Suprapubic skin (tissue), 4 donors: ENCODE data around the gene VAV2. TPM values are rescaled to one million over a fixed set of nuclear protein-coding genes. Genes with fewer than 3 reads are reported as not detected.

Experiments used
- DNase-seq, 2 donors: peaks; one replicate each; pipeline ENCODE4 v3.0.0-alpha.2; 2019; ENCODE audit warnings: low spot score in 2 of 2
- H3K27ac ChIP-seq: fragments of 200-600 bp; sonication (generic); one replicate; pipeline ENCODE4 v1.5.1; 2019
- H3K27me3 ChIP-seq: fragments of 200-600 bp; sonication (generic); one replicate; pipeline ENCODE4 v1.5.1; 2019
- H3K36me3 ChIP-seq: fragments of 200-600 bp; sonication (generic); one replicate; pipeline ENCODE4 v1.5.1; 2019
- H3K4me1 ChIP-seq: fragments of 200-600 bp; sonication (generic); one replicate; pipeline ENCODE4 v1.5.1; 2019
- H3K4me3 ChIP-seq: fragments of 200-600 bp; sonication (generic); one replicate; pipeline ENCODE4 v1.5.1; 2019; ENCODE audit warnings: mild to moderate bottlenecking
- H3K9me3 ChIP-seq: fragments of 200-600 bp; sonication (generic); one replicate; pipeline ENCODE4 v1.5.1; 2019
- CTCF ChIP-seq, 2 donors: fragments of 200-600 bp in 1 of 2; fragments of 450-650 bp in 1 of 2; sonication (generic) in 1 of 2; IDR thresholded peaks; one replicate each; pipeline ENCODE4 v1.5.1; 2016 to 2019; ENCODE audit warnings: antibody characterized with exemption in 2 of 2, mild to moderate bottlenecking in 1 of 2, moderate library complexity in 1 of 2
- EP300 ChIP-seq: sonication (generic); formaldehyde crosslinking; IDR thresholded peaks from one replicate; pipeline ENCODE4 v1.6.1; 2017; ENCODE audit warnings: antibody characterized with exemption
- POLR2A ChIP-seq, 2 donors: fragments of 450-650 bp; IDR thresholded peaks; one replicate each; pipeline ENCODE4 v1.6.1; 2017; ENCODE audit warnings: antibody characterized with exemption in 2 of 2, mild to moderate bottlenecking in 2 of 2, moderate library complexity in 2 of 2
- POLR2AphosphoS5 ChIP-seq, 3 donors: sonication (generic); formaldehyde crosslinking; IDR thresholded peaks; one replicate each; pipeline ENCODE4 v1.6.1; 2017; ENCODE audit warnings: antibody characterized with exemption in 3 of 3
- WGBS: methylation state at CpG from one replicate; pipeline ENCODE4 v1.1.5; 2018; 5-methylcytosine and 5-hydroxymethylcytosine counted together
- total RNA-seq, 4 donors: library from RNA; depleted of rRNA; stranded (reverse); fragments of >200 nt; gene quantifications; one replicate each; pipeline ENCODE4 v1.1.0, GENCODE V29; 2016

Gene VAV2
- total RNA-seq, 4 donors from 2014 or later: 5.2 to 10.3 (median 6.4) TPM

DNA sequence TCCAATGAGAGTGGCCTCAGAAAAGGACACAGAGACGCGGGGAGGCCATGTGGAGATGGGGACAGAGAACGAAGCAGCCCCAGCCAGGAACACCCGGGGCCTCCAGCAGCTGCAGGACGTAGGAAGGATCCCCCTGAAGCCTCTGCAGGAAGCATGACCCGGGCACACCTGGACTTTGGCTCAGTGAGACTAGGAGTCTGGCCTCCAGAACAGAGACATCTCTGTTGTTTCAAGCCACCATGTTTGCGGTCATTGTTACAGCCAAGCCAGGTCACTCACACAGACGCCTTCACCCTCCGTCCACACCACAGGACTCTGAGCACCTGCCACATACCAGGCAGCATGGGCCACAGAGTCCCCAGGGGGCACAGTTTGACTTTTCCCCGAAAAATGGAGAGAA, 190.4 kb downstream of the VAV2 start:
- no peak for DNase-seq
- H3K9me3 ChIP-seq: no peaks in the 10 kb centered on the region
- no peak overlapping the region for H3K27ac ChIP-seq
- peaks cover 3% of the 10 kb centered on the region for H3K36me3 ChIP-seq
- 90% methylated on average over 10 of the region's 10 CpGs for WGBS
- no peak for TF ChIP-seq CTCF (IDR thresholded peaks at IDR 0.05)
- no peak for TF ChIP-seq POLR2AphosphoS5 (IDR thresholded peaks at IDR 0.05)
- no peak for TF ChIP-seq POLR2A (IDR thresholded peaks at IDR 0.05)
- no peak for TF ChIP-seq EP300
- H3K27me3 ChIP-seq: no peaks in the 10 kb centered on the region
- no peak overlapping the region for H3K4me3 ChIP-seq
- H3K4me1 ChIP-seq: peaks cover 7% of the 10 kb centered on the region

DNA sequence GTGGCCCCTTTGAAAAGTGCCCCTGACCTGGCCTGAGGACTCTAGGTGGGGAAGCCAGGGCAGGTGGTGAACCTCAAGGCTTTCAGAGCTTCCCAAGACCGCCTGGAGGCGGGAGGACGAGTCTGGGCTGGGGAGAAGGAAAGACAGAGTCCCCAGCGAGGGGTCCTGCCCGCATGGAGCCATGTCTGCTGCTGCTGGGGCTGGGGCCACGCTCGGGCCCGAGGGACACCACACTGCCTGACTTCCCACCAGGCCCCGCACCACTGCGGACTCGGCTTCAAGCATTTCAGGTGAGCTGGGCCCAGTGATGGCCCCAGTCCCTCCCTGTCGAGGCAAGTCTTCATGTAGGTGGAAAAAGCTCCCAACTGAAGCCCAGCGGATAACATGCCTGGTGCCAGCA, 191.9 kb downstream of the VAV2 start:
- peaks cover 3% of the 10 kb centered on the region for H3K36me3 ChIP-seq
- H3K4me1 ChIP-seq: peaks cover 7% of the 10 kb centered on the region
- H3K9me3 ChIP-seq: no peaks in the 10 kb centered on the region
- no peak for DNase-seq
- TF ChIP-seq POLR2AphosphoS5 (IDR thresholded peaks at IDR 0.05) (no peak), POLR2A (IDR thresholded peaks at IDR 0.05) (no peak), EP300 (no peak), CTCF (IDR thresholded peaks at IDR 0.05) (no peak)
- H3K27ac ChIP-seq: no peak overlapping the region
- 100% methylated on average over 2 of the region's 13 CpGs for WGBS
- no peak overlapping the region for H3K4me3 ChIP-seq
- no peaks in the 10 kb centered on the region for H3K27me3 ChIP-seq

GRCh38 chr9:133799716-133800115, 192.4 kb downstream of the VAV2 start:
- no peak overlapping the region for H3K4me3 ChIP-seq
- WGBS: 88% methylated on average over 14 of the region's 17 CpGs
- H3K36me3 ChIP-seq: peaks cover 3% of the 10 kb centered on the region
- no peak for TF ChIP-seq POLR2AphosphoS5 (IDR thresholded peaks at IDR 0.05)
- no peak for TF ChIP-seq EP300
- no peak for DNase-seq
- no peaks in the 10 kb centered on the region for H3K27me3 ChIP-seq
- no peak overlapping the region for H3K27ac ChIP-seq
- H3K4me1 ChIP-seq: peaks cover 7% of the 10 kb centered on the region
- H3K9me3 ChIP-seq: no peaks in the 10 kb centered on the region

DNA sequence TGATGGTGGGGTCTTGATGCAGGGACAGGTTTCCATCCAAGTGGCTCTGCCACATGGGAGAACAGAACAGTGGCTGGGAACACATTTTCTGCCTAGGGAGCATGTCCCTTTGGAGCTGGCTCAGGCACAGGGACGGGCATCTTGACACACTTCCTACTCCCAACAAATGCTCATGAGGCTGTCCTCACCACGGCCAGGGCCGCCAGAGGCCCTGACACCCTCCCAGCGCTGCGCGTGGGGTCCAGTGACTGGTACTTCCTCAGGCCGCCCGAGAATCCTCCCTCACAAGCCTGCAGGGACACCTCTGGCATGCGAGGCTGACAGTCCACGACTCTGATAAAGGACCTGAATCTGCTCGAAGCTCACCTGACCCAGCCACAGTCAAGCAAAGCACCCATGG, 193.0 kb downstream of the VAV2 start:
- Histone ChIP-seq H3K36me3 (peaks cover 3% of the 10 kb centered on the region), H3K4me1 (peaks cover 7% of the 10 kb centered on the region), H3K9me3 (no peaks in the 10 kb centered on the region), H3K27ac (no peak overlapping the region), H3K27me3 (no peaks in the 10 kb centered on the region), H3K4me3 (no peak overlapping the region)
- WGBS: 100% methylated on average over 3 of the region's 11 CpGs
- DNase-seq: no peak
- no peak for TF ChIP-seq POLR2A (IDR thresholded peaks at IDR 0.05)
- TF ChIP-seq EP300: no peak
- no peak for TF ChIP-seq CTCF (IDR thresholded peaks at IDR 0.05)
- TF ChIP-seq POLR2AphosphoS5 (IDR thresholded peaks at IDR 0.05): no peak

GRCh38 chr9:133798160-133798559, 194.0 kb downstream of the VAV2 start:
- H3K4me3 ChIP-seq: no peak overlapping the region
- DNase-seq: no peak
- H3K36me3 ChIP-seq: peaks cover 3% of the 10 kb centered on the region
- 95% methylated on average over 7 of the region's 9 CpGs for WGBS
- H3K27ac ChIP-seq: no peak overlapping the region
- no peaks in the 10 kb centered on the region for H3K9me3 ChIP-seq
- H3K27me3 ChIP-seq: no peaks in the 10 kb centered on the region
- TF ChIP-seq EP300 (no peak), POLR2A (IDR thresholded peaks at IDR 0.05) (no peak), POLR2AphosphoS5 (IDR thresholded peaks at IDR 0.05) (no peak), CTCF (IDR thresholded peaks at IDR 0.05) (no peak)
- H3K4me1 ChIP-seq: peaks cover 4% of the 10 kb centered on the region
